HEK293T (cell line): Measurements from ENCODE around the gene MEGF8.

Experiments
- ARNT ChIP-seq: fragments of 450-650 bp; IDR thresholded peaks from 2 replicates; pipeline ENCODE4 v1.6.1; 2017; ENCODE audit warnings: mild to moderate bottlenecking
- ELF4 ChIP-seq: fragments of 450-650 bp; IDR thresholded peaks from 2 replicates; pipeline ENCODE4 v1.6.1; 2017; ENCODE audit warnings: antibody characterized with exemption
- FOXA1 ChIP-seq: fragments of 450-650 bp; IDR thresholded peaks from 2 replicates; pipeline ENCODE4 v1.6.1; 2016; ENCODE audit warnings: mild to moderate bottlenecking
- FOXK2 ChIP-seq: fragments of 450-650 bp; IDR thresholded peaks from 2 replicates; pipeline ENCODE4 v1.6.1; 2016; ENCODE audit warnings: mild to moderate bottlenecking
- NFRKB ChIP-seq: fragments of 450-650 bp; IDR thresholded peaks from 2 replicates; pipeline ENCODE4 v1.6.1; 2016; ENCODE audit warnings: mild to moderate bottlenecking, moderate library complexity
- SP1 ChIP-seq: fragments of 450-650 bp; IDR thresholded peaks from 2 replicates; pipeline ENCODE4 v1.6.1; 2017
- SUZ12 ChIP-seq: fragments of 450-650 bp; IDR thresholded peaks from 2 replicates; pipeline ENCODE4 v1.6.1; 2016; ENCODE audit warnings: mild to moderate bottlenecking
- ZNF384 ChIP-seq: fragments of 450-650 bp; IDR thresholded peaks from 2 replicates; pipeline ENCODE4 v1.6.1; 2016

DNA sequence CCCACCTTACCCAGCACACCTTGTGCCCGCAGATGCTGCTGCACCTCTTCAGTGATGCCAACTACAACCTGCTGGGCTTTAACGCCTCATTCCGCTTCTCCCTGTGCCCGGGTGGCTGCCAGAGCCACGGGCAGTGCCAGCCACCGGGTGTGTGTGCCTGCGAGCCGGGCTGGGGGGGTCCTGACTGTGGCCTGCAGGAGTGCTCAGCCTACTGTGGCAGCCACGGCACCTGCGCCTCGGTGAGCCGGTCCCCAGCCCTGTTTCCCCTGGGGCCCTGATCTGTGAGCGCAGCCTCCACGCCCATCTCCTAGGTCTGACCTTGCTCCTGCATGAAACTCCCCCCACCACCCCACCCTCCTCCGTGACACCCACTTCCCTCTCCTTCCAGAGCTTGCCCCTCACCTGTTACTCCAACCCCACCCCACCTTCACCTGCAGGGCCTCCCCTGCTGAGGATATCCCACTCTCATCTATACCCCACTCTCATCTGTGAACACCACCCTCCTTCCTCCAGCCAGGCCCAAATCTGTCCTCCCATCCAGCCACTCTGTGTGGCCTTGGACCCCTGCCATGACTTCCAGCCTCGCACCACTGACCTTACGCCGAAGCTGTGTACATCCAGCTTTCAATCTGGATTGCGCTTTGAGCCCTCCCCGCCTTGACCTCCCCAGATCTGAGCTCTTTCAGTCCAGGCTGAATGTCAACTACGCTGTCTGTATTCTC, 8.7 kb downstream of the MEGF8 start:
- no peak for TF ChIP-seq FOXK2
- no peak for TF ChIP-seq SP1
- TF ChIP-seq SUZ12, result no peak
- TF ChIP-seq NFRKB, result no peak
- TF ChIP-seq FOXA1, result no peak
- TF ChIP-seq ARNT, result no peak
- no peak for TF ChIP-seq ZNF384
- TF ChIP-seq ELF4, result no peak
